HT1080 (cell line): ENCODE results near the gene GPATCH8. TPM values are rescaled to one million over a fixed set of nuclear protein-coding genes. Genes with fewer than 3 reads are reported as not detected.
"Not testable (repeated sequence)": the region's sequence is repeated elsewhere in the genome, so short reads cannot be mapped to it uniquely, and the experiment has no call there.

Experiments used
- DNase-seq: peaks from one replicate; pipeline ENCODE4 v3.0.0-alpha.2; 2015; ENCODE audit warnings: low read depth
- total RNA-seq: library from RNA; depleted of rRNA; stranded (reverse); fragments of >200 nt; shearing (Covaris generic); gene quantifications from 2 replicates; pipeline ENCODE4 v1.2.3, GENCODE V29; 2014

Gene GPATCH8
- total RNA-seq, 1 experiment from 2014 or later, result 13.2 TPM

GRCh38 chr17:44378171-44378705, 125.0 kb downstream of the GPATCH8 start:
- DNase-seq, result no peak

GRCh38 chr17:44376779-44377178, 126.4 kb downstream of the GPATCH8 start:
- no peak for DNase-seq

GRCh38 chr17:44376124-44376523, 127.1 kb downstream of the GPATCH8 start:
- no peak for DNase-seq

- DNase-seq, result no peak
These were observed 127.8 kb downstream of the GPATCH8 start for GRCh38 chr17:44375196-44376017.

- DNase-seq, result no peak
These were observed 128.7 kb downstream of the GPATCH8 start for GRCh38 chr17:44374306-44375195.

- no peak for DNase-seq
These were observed 131.2 kb downstream of the GPATCH8 start for GRCh38 chr17:44372036-44372435.

GRCh38 chr17:44369414-44370023, 133.7 kb downstream of the GPATCH8 start:
- not testable (repeated sequence) for DNase-seq

GRCh38 chr17:44368391-44369243, 134.6 kb downstream of the GPATCH8 start:
- not testable (repeated sequence) for DNase-seq

- DNase-seq, result no peak
These were observed 135.8 kb downstream of the GPATCH8 start for GRCh38 chr17:44367231-44367979.

- DNase-seq, result not testable (repeated sequence)
These were observed 138.2 kb downstream of the GPATCH8 start for GRCh38 chr17:44365051-44365450.

GRCh38 chr17:44363613-44364159, 139.5 kb downstream of the GPATCH8 start, which contains the start of gene FAM171A2:
Gene FAM171A2 (minus strand): TSS chr17:44363853. CDS start chr17:44363714, 139 bp downstream.
- DNase-seq, result no peak

- DNase-seq, result no peak
These were observed 140.1 kb downstream of the GPATCH8 start for GRCh38 chr17:44362949-44363612.

GRCh38 chr17:44362459-44362948, 140.7 kb downstream of the GPATCH8 start:
- no peak for DNase-seq

GRCh38 chr17:44361292-44362260, 141.6 kb downstream of the GPATCH8 start:
- DNase-seq, result no peak

GRCh38 chr17:44360826-44361225, 142.4 kb downstream of the GPATCH8 start:
- no peak for DNase-seq

GRCh38 chr17:44360144-44360533, 143.1 kb downstream of the GPATCH8 start:
- no peak for DNase-seq

- no peak for DNase-seq
These were observed 143.6 kb downstream of the GPATCH8 start for GRCh38 chr17:44359458-44360143.
